ENCODE data around the gene EDA2R.

EDA2R gene

GRCh38 chrX:66638591-66639500 is at the start of gene EDA2R:
Gene EDA2R (minus strand): TSS chrX:66639078. CDS start chrX:66616020, 23,058 bp downstream.
- Mint-ChIP-seq H3K27me3 (peaks cover 4% of the 10 kb centered on the region), H3K27ac (peak within 1 kb of the TSS; percentile 65), H3K36me3 (no peaks in the 10 kb centered on the region), H3K9me3 (no peaks in the 10 kb centered on the region), H3K4me1 (peaks cover 8% of the 10 kb centered on the region), H3K4me3 (peak within 1 kb of the TSS; percentile 59)

- no peaks in the 10 kb centered on the region for H3K4me1 Mint-ChIP-seq
- H3K9me3 Mint-ChIP-seq: no peaks in the 10 kb centered on the region
- no peak overlapping the region for H3K4me3 Mint-ChIP-seq
- H3K27ac Mint-ChIP-seq: no peak overlapping the region
- no peaks in the 10 kb centered on the region for H3K36me3 Mint-ChIP-seq
- no peaks in the 10 kb centered on the region for H3K27me3 Mint-ChIP-seq
These were observed 45.3 kb upstream of the EDA2R start for GRCh38 chrX:66684196-66684595.

GRCh38 chrX:66680451-66680850 is 41.6 kb upstream of the EDA2R start:
- no peaks in the 10 kb centered on the region for H3K27me3 Mint-ChIP-seq
- H3K36me3 Mint-ChIP-seq: no peaks in the 10 kb centered on the region
- no peaks in the 10 kb centered on the region for H3K4me1 Mint-ChIP-seq
- H3K27ac Mint-ChIP-seq: no peak overlapping the region
- no peak overlapping the region for H3K4me3 Mint-ChIP-seq
- H3K9me3 Mint-ChIP-seq: no peaks in the 10 kb centered on the region

- no peaks in the 10 kb centered on the region for H3K36me3 Mint-ChIP-seq
- no peaks in the 10 kb centered on the region for H3K9me3 Mint-ChIP-seq
- H3K4me1 Mint-ChIP-seq: no peaks in the 10 kb centered on the region
- H3K27me3 Mint-ChIP-seq: no peaks in the 10 kb centered on the region
- no peak overlapping the region for H3K27ac Mint-ChIP-seq
- H3K4me3 Mint-ChIP-seq: no peak overlapping the region
These were observed 38.6 kb upstream of the EDA2R start for GRCh38 chrX:66677430-66677829.

- H3K36me3 Mint-ChIP-seq: no peaks in the 10 kb centered on the region
- no peaks in the 10 kb centered on the region for H3K9me3 Mint-ChIP-seq
- H3K4me3 Mint-ChIP-seq: no peak overlapping the region
- no peak overlapping the region for H3K27ac Mint-ChIP-seq
- H3K27me3 Mint-ChIP-seq: no peaks in the 10 kb centered on the region
- no peaks in the 10 kb centered on the region for H3K4me1 Mint-ChIP-seq
These were observed 38.1 kb upstream of the EDA2R start for GRCh38 chrX:66676990-66677389.

- H3K9me3 Mint-ChIP-seq: no peaks in the 10 kb centered on the region
- H3K4me3 Mint-ChIP-seq: no peak overlapping the region
- H3K27ac Mint-ChIP-seq: no peak overlapping the region
- no peaks in the 10 kb centered on the region for H3K36me3 Mint-ChIP-seq
- H3K4me1 Mint-ChIP-seq: no peaks in the 10 kb centered on the region
- H3K27me3 Mint-ChIP-seq: no peaks in the 10 kb centered on the region
These were observed 37.5 kb upstream of the EDA2R start for GRCh38 chrX:66676413-66676812.

GRCh38 chrX:66675541-66675940 is 36.7 kb upstream of the EDA2R start:
- H3K27me3 Mint-ChIP-seq: no peaks in the 10 kb centered on the region
- no peaks in the 10 kb centered on the region for H3K4me1 Mint-ChIP-seq
- H3K9me3 Mint-ChIP-seq: no peaks in the 10 kb centered on the region
- H3K36me3 Mint-ChIP-seq: no peaks in the 10 kb centered on the region
- no peak overlapping the region for H3K27ac Mint-ChIP-seq
- H3K4me3 Mint-ChIP-seq: no peak overlapping the region

GRCh38 chrX:66674506-66674905 is 35.6 kb upstream of the EDA2R start:
- Mint-ChIP-seq H3K9me3 (no peaks in the 10 kb centered on the region), H3K4me3 (no peak overlapping the region), H3K36me3 (no peaks in the 10 kb centered on the region), H3K27ac (no peak overlapping the region), H3K4me1 (no peaks in the 10 kb centered on the region), H3K27me3 (no peaks in the 10 kb centered on the region)

GRCh38 chrX:66672106-66672505 is 33.2 kb upstream of the EDA2R start:
- Mint-ChIP-seq H3K9me3 (no peaks in the 10 kb centered on the region), H3K27me3 (no peaks in the 10 kb centered on the region), H3K27ac (no peak overlapping the region), H3K4me3 (no peak overlapping the region), H3K36me3 (no peaks in the 10 kb centered on the region), H3K4me1 (no peaks in the 10 kb centered on the region)

- Mint-ChIP-seq H3K9me3 (no peaks in the 10 kb centered on the region), H3K4me1 (no peaks in the 10 kb centered on the region), H3K27me3 (peaks cover 6% of the 10 kb centered on the region), H3K27ac (no peak overlapping the region), H3K36me3 (no peaks in the 10 kb centered on the region), H3K4me3 (no peak overlapping the region)
These were observed 15.5 kb upstream of the EDA2R start for GRCh38 chrX:66654411-66654810.

- Mint-ChIP-seq H3K9me3 (no peaks in the 10 kb centered on the region), H3K36me3 (no peaks in the 10 kb centered on the region), H3K27ac (no peak overlapping the region), H3K27me3 (peaks cover 4% of the 10 kb centered on the region), H3K4me3 (no peak overlapping the region), H3K4me1 (peaks cover 8% of the 10 kb centered on the region)
These were observed 3.5 kb downstream of the EDA2R start for GRCh38 chrX:66635360-66635759.

- Mint-ChIP-seq H3K27ac (no peak overlapping the region), H3K9me3 (no peaks in the 10 kb centered on the region), H3K27me3 (peaks cover under 1% of the 10 kb centered on the region), H3K36me3 (no peaks in the 10 kb centered on the region), H3K4me1 (peaks cover 2% of the 10 kb centered on the region), H3K4me3 (no peak overlapping the region)
These were observed 4.6 kb downstream of the EDA2R start for GRCh38 chrX:66634272-66634671.

GRCh38 chrX:66633541-66633940 is 5.3 kb downstream of the EDA2R start:
- Mint-ChIP-seq H3K27me3 (no peaks in the 10 kb centered on the region), H3K4me3 (no peak overlapping the region), H3K4me1 (no peaks in the 10 kb centered on the region), H3K9me3 (no peaks in the 10 kb centered on the region), H3K36me3 (no peaks in the 10 kb centered on the region), H3K27ac (no peak overlapping the region)

- Mint-ChIP-seq H3K36me3 (no peaks in the 10 kb centered on the region), H3K27ac (no peak overlapping the region), H3K4me1 (no peaks in the 10 kb centered on the region), H3K27me3 (no peaks in the 10 kb centered on the region), H3K9me3 (no peaks in the 10 kb centered on the region), H3K4me3 (no peak overlapping the region)
These were observed 5.9 kb downstream of the EDA2R start for GRCh38 chrX:66632981-66633380.

- Mint-ChIP-seq H3K4me1 (no peaks in the 10 kb centered on the region), H3K27me3 (no peaks in the 10 kb centered on the region), H3K27ac (no peak overlapping the region), H3K36me3 (no peaks in the 10 kb centered on the region), H3K4me3 (no peak overlapping the region), H3K9me3 (no peaks in the 10 kb centered on the region)
These were observed 6.4 kb downstream of the EDA2R start for GRCh38 chrX:66632473-66632872.

GRCh38 chrX:66625525-66625924 is 13.4 kb downstream of the EDA2R start:
- Mint-ChIP-seq H3K36me3 (no peaks in the 10 kb centered on the region), H3K27me3 (no peaks in the 10 kb centered on the region), H3K4me1 (no peaks in the 10 kb centered on the region), H3K27ac (no peak overlapping the region), H3K9me3 (no peaks in the 10 kb centered on the region), H3K4me3 (no peak overlapping the region)

GRCh38 chrX:66622209-66622608 is 16.7 kb downstream of the EDA2R start:
- no peaks in the 10 kb centered on the region for H3K27me3 Mint-ChIP-seq
- H3K4me3 Mint-ChIP-seq: no peak overlapping the region
- no peaks in the 10 kb centered on the region for H3K4me1 Mint-ChIP-seq
- H3K36me3 Mint-ChIP-seq: no peaks in the 10 kb centered on the region
- no peaks in the 10 kb centered on the region for H3K9me3 Mint-ChIP-seq
- no peak overlapping the region for H3K27ac Mint-ChIP-seq

All from activated naive CD4-positive, alpha-beta T cell treated with anti-CD3 and anti-CD28 coated beads, Interleukin-2, amount 50 U/mL, for 24 hours (primary cell).